ENCODE data around the gene R3HDM2. TPM values are rescaled to one million over a fixed set of nuclear protein-coding genes. Genes with fewer than 3 reads are reported as not detected.

The R3HDM2 gene
- total RNA-seq, 4 donors from 2014 or later: 43.4 to 97.6 (median 65.1) TPM

GRCh38 chr12:57268264-57268663, 162.6 kb downstream of the R3HDM2 start:
- H3K4me1 ChIP-seq: no peaks in the 10 kb centered on the region
- TF ChIP-seq CTCF (IDR thresholded peaks at IDR 0.05) (no peak), EP300 (IDR thresholded peaks at IDR 0.05) (no peak), POLR2A (IDR thresholded peaks at IDR 0.05) (no peak), POLR2AphosphoS5 (IDR thresholded peaks at IDR 0.05) (no peak)

GRCh38 chr12:57266681-57267080, 164.2 kb downstream of the R3HDM2 start:
- TF ChIP-seq CTCF (IDR thresholded peaks at IDR 0.05): no peak
- no peak for TF ChIP-seq POLR2AphosphoS5 (IDR thresholded peaks at IDR 0.05)
- TF ChIP-seq EP300 (IDR thresholded peaks at IDR 0.05): no peak
- no peak overlapping the region for H3K27ac ChIP-seq
- H3K4me3 ChIP-seq: no peak overlapping the region
- DNase-seq (ENCODE audit: low spot score in 2 of 2): no peak
- H3K27me3 ChIP-seq: no peaks in the 10 kb centered on the region
- peaks cover 84% of the 10 kb centered on the region for H3K36me3 ChIP-seq
- no peaks in the 10 kb centered on the region for H3K9me3 ChIP-seq
- no peaks in the 10 kb centered on the region for H3K4me1 ChIP-seq

More at GRCh38 chr12:57268264-57268663, 162.6 kb downstream of the R3HDM2 start:
- 82% methylated on average over 7 of the region's 7 CpGs for WGBS
- H3K4me3 ChIP-seq: no peak overlapping the region
- no peaks in the 10 kb centered on the region for H3K9me3 ChIP-seq
- no peak overlapping the region for H3K27ac ChIP-seq
- no peak for DNase-seq (ENCODE audit: low spot score in 2 of 2)
- H3K36me3 ChIP-seq: peaks cover 87% of the 10 kb centered on the region
- no peaks in the 10 kb centered on the region for H3K27me3 ChIP-seq

- Histone ChIP-seq H3K36me3 (peaks cover 78% of the 10 kb centered on the region), H3K4me1 (no peaks in the 10 kb centered on the region), H3K27ac (no peak overlapping the region), H3K27me3 (no peaks in the 10 kb centered on the region), H3K9me3 (no peaks in the 10 kb centered on the region), H3K4me3 (no peak overlapping the region)
- DNase-seq (ENCODE audit: low spot score in 2 of 2): no peak
- 96% methylated on average over 2 of the region's 2 CpGs for WGBS
- TF ChIP-seq EP300 (IDR thresholded peaks at IDR 0.05): no peak
- no peak for TF ChIP-seq CTCF (IDR thresholded peaks at IDR 0.05)
- no peak for TF ChIP-seq POLR2AphosphoS5 (IDR thresholded peaks at IDR 0.05)
- no peak for TF ChIP-seq POLR2A (IDR thresholded peaks at IDR 0.05)
Observed at GRCh38 chr12:57263096-57263495, 167.7 kb downstream of the R3HDM2 start.

GRCh38 chr12:57262126-57262822, 168.6 kb downstream of the R3HDM2 start:
- 90% methylated on average over 3 of the region's 3 CpGs for WGBS
- no peak for TF ChIP-seq EP300 (IDR thresholded peaks at IDR 0.05)
- no peak for TF ChIP-seq CTCF (IDR thresholded peaks at IDR 0.05)
- TF ChIP-seq POLR2AphosphoS5 (IDR thresholded peaks at IDR 0.05): no peak
- no peak for TF ChIP-seq POLR2A (IDR thresholded peaks at IDR 0.05)
- Histone ChIP-seq H3K4me1 (no peaks in the 10 kb centered on the region), H3K9me3 (no peaks in the 10 kb centered on the region), H3K4me3 (no peak overlapping the region), H3K27ac (no peak overlapping the region), H3K36me3 (peaks cover 78% of the 10 kb centered on the region), H3K27me3 (no peaks in the 10 kb centered on the region)
- no peak for DNase-seq (ENCODE audit: low spot score in 2 of 2)

- Histone ChIP-seq H3K4me3 (no peak overlapping the region), H3K4me1 (no peaks in the 10 kb centered on the region), H3K36me3 (peaks cover 77% of the 10 kb centered on the region), H3K27me3 (no peaks in the 10 kb centered on the region), H3K27ac (no peak overlapping the region), H3K9me3 (no peaks in the 10 kb centered on the region)
- WGBS: 44% methylated on average over 2 of the region's 2 CpGs
- no peak for TF ChIP-seq POLR2AphosphoS5 (IDR thresholded peaks at IDR 0.05)
- no peak for TF ChIP-seq POLR2A (IDR thresholded peaks at IDR 0.05)
- TF ChIP-seq EP300 (IDR thresholded peaks at IDR 0.05): no peak
- no peak for TF ChIP-seq CTCF (IDR thresholded peaks at IDR 0.05)
- no peak for DNase-seq (ENCODE audit: low spot score in 2 of 2)
Observed at GRCh38 chr12:57261428-57261865, 169.4 kb downstream of the R3HDM2 start.

Measured in suprapubic skin (tissue), 4 donors.